HG03135 (cell line): ENCODE results near the gene TFCP2L1.

ENCODE experiments used
- ATAC-seq: cut with Tn5 transposase; IDR thresholded peaks from one replicate; pipeline ENCODE4 v1.9.1; 2021; ENCODE audit warnings: mild to moderate bottlenecking, moderate library complexity; ENCODE audit not compliant: unreplicated experiment

Gene TFCP2L1

GRCh38 chr2:121244616-121245015 is 40.4 kb downstream of the TFCP2L1 start:
- ATAC-seq: no peak

- no peak for ATAC-seq
Measured at GRCh38 chr2:121243821-121244460, 41.1 kb downstream of the TFCP2L1 start.

DNA sequence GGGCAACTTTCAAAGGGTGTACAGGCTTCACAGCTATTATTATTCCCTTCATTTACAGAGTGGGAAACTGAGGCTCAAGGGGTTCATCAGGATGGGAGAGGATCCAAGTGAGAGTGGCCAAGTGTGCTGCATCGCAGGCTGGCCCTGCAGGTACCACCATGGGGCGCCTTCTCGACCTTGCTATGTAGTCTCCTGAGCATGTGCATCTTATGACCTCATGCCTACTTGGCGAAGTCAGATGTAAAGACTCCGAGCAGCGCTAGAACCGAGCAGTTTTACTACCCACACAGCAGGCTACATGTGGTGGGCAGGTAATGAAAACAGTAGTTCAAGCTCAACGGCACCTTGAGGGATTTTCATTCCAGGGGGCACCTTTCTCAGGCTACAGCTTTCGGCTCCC is 42.0 kb downstream of the TFCP2L1 start:
- ATAC-seq: no peak

DNA sequence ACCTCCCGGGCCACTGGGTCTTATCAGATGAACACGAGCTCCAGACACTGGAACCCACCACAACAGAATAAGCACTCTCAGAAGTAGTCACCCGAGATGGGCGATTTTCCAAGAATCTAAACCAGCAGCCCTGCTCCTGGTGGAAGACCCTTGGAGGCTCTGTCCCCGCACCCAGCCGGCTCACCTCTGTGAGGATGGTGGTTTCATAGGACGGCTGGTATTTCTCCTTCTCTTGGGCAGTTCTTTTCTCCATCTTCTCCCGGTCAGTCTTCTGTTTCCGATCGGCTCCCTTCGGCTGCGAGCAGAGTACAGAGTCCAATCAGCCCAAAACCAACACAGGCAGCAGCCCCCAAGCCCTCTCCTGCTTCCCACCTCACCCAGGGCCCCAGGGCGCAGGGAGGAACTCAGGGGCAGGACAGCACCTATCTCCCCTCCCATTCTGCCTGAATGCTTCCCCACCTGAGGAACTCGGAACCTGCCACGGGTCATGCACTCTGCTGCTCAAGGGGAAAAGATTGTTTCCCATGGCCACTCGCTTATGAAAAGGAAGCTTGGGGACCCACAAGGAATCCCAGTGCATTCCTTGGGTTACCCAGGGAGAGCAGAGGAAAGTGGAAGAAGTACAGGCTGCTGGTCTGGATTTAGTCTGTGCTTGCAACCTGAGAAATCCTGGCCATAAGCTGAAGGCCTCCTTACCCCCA is 42.7 kb downstream of the TFCP2L1 start:
- ATAC-seq: no peak

DNA sequence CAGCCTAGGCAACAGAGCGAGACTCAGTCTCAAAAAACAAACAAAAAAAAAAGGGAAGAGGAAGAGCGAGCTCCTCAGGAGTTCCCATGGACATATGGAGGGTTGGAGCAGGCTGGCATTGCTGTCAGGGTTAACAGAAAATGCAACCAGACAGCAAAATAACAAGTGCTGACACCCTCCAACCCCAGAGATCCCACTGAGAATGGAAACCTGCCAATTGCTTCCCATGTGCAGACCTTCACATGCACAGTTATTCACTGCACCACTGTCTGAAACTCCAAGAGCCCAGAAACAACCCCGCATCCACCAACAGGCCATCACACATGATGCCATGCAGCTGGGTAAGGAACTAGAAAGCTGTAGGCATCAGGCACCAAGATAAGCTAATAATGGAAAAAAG is 43.5 kb downstream of the TFCP2L1 start:
- ATAC-seq: no peak

DNA sequence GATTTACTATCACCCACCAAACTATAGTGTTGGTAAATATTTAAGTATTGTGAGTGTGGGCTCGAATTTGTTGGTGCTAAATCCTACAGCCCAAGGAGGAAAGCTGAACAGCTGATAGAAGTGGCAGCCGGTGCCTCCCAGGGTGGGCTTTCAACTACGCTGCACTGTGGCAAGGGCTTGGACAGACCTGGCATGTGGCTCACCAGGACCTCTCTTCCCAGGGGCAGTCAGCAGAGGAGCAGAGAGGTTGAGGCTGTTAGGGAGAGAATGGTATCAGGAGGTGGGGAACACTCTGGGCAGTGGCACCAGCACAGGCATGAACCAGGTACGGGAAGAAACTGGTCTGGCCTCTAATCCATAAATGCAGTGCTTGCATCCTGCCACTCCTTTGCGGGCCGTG is 44.6 kb downstream of the TFCP2L1 start:
- no peak for ATAC-seq

GRCh38 chr2:121239969-121240368 is 45.0 kb downstream of the TFCP2L1 start:
- no peak for ATAC-seq

DNA sequence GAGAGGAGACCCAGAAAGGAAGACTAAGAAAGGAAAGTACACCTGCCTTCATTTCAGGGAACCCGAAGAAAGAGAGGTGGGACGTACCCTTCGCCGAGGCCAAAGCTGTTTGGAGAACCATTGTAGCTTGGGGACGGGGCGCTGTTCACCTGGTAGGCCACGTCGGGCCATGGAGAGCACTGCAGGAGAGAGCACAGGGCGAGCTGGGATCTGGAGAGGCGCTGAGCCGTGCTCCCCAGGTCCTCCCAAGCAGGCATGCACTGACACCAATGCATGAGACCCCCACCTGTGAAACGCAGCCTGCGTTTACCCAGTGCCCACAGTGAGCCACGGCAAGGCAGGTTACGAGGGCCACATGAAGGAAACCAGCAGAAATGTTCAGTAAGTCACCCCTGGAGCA is 45.5 kb downstream of the TFCP2L1 start:
- ATAC-seq: no peak

GRCh38 chr2:121238828-121239227 is 46.2 kb downstream of the TFCP2L1 start:
- ATAC-seq: no peak

GRCh38 chr2:121237980-121238665 is 46.9 kb downstream of the TFCP2L1 start:
- no peak for ATAC-seq

- ATAC-seq: no peak
Measured at GRCh38 chr2:121237336-121237979, 47.5 kb downstream of the TFCP2L1 start.

DNA sequence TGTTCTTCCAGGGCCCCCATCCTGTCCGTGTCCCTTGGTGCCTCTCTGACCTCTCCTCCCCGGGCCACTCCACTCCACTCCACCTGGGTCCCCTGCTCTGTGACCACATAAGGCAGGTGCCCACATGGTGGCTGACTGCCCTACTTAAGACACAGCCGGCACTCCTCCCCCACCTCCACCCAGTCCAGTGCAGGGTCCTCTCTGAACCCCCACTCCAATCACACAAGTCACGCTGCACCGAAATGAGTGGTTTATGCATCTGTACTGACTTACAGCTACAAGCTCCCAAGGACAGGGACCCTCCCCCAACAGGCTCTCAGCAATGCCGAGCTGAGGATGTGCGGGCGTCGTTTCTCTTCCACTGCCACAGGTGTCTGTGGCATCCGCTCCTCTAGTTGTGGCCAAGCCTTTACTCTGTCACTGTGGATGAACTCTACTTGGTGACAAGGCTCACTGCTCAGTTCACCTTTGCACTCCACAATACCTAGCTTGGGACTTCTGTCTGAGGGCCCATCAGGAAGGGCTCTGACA is 48.3 kb downstream of the TFCP2L1 start:
- ATAC-seq: no peak

GRCh38 chr2:121236101-121236640 is 48.8 kb downstream of the TFCP2L1 start:
- no peak for ATAC-seq

DNA sequence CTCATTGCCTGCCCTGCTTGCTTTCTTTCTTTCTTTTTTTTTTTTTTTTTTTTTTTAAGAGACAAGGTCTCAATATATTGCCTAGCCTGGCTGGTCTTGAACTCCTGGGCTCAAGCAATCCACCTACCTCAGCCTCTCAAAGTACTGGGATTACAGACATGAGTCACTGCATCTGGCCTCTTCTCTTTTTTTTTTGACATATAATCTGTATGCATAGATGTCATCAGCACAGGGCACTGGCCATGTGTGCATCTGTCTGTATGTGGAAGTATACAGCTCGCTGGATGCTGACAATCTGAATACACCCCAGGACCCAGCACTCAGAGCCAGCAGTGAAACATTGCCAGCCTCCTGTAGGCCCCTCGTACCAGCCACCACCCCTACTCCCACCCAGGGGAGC is 49.5 kb downstream of the TFCP2L1 start:
- no peak for ATAC-seq

- ATAC-seq: no peak
Measured at GRCh38 chr2:121234791-121235190, 50.2 kb downstream of the TFCP2L1 start.

- ATAC-seq: no peak
Measured at GRCh38 chr2:121234144-121234543, 50.9 kb downstream of the TFCP2L1 start.

GRCh38 chr2:121233486-121234110 is 51.4 kb downstream of the TFCP2L1 start:
- ATAC-seq: no peak

DNA sequence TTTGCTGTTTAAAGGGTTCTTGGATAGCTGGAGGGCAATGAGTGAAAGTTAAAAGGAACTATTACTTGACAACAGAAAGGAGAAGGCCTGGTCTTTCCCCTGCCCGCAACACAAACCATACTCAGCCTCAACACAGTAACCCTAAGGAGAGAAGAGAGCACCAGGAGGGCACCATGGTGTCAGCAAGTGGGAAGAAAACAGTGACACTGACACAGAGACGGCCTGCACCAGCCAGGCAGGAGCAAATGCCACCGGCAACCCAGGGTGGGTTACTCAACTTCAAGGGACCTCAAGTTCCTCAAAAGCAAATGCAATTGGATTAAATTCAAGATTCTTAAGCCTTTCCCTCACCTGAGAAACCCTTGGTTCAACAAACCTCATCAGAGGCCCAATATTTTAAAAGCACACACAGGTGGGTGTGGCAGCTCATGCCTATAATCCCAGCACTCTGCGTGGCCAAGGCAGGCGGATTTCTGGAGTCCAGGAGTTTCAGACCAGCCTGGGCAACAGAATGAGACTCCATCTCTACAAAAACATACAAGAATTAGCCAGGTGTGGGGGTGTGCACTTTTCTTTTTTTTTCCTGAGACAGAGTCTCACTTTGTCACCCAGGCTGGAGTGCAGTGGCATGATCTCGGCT is 52.3 kb downstream of the TFCP2L1 start:
- no peak for ATAC-seq

- ATAC-seq: no peak
Measured at GRCh38 chr2:121231385-121232000, 53.5 kb downstream of the TFCP2L1 start.

GRCh38 chr2:121228521-121228920 is 56.5 kb downstream of the TFCP2L1 start:
- no peak for ATAC-seq
